ENCODE measurements around the gene C5.

C5 gene

DNA sequence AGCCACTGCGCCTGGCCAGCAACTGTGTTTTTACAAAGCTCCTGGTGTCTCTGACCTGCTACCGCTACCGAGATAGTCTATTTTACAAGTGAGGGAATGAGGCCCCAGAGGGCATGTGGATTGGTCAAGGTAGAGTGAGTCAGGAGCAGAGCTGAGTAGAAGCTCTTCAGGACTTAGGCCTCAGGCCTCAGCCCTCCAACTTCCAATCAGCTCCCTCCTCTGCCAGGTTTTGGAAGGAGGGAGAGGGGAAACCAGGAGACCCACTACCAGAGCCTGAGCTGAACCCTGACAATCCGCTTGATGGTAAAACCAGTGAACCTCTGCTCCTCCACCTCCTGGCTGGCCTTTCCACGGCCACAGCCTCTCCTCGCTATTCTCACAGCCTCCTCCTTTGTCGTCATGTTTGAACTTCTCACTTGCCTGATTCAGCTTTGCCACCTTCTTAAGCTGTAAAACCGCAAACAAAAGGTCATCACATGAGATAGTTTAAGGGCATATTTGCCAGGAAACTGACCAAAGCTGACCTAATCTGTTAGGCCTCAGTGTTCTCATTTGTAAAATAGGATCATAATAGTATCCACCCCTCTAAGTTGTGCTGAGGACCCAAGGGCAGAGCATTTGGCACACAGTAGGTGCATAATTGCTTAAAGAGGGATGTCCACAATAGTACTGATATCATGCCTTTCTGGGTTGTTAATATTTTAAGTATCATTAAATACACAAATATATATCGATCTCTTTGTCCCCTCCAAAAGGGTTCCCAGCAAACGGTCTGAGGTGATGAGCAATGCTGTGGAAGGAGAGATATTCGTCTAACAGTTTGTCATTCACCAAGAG lies 125.2 kb downstream of the C5 start:
- no peak for DNase-seq (ENCODE audit: low read depth)

GRCh38 chr9:120923620-120924328 lies 126.3 kb downstream of the C5 start:
- no peak for DNase-seq (ENCODE audit: low read depth)

DNA sequence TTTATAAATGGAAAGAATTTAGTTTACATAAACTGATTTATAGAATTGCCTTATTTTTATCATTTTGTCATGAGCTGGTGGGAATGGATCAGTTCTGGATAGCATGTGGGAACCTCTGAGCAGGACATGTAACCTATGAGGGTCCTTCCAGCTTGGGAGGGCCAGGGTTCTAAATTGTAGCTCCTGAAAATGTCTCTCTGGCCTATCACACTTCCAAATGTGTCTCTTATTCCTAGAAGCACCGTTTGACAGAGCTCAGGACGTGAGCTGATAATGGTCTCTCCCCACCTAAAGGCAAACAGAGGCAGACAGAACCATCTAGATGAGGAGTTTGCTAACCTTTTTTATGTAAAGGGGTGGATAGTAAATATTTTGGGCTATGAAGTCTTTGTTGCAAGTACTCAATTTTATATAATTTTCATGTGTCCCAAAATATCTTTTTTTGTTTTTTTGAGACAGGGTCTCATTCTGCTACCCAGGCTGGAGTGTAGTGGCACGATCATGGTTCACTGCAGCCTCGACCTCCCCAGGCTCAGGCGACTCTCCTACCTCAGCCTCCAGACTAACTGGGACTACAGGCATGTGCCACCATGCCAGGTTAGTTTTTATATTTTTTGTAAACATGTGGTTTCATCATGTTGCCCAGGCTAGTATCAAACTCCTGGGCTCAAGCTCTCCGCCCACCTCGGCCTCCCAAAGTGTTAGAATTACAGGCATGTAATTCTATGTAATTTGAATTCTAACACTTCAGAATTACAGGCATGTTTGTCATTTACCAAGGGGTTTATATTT lies 127.5 kb downstream of the C5 start:
- DNase-seq (ENCODE audit: low read depth), result no peak

GRCh38 chr9:120921661-120922181 lies 128.4 kb downstream of the C5 start:
- DNase-seq (ENCODE audit: low read depth), result no peak

GRCh38 chr9:120920806-120921178 lies 129.3 kb downstream of the C5 start:
- DNase-seq (ENCODE audit: low read depth), result no peak

- no peak for DNase-seq (ENCODE audit: low read depth)
These were observed 130.0 kb downstream of the C5 start for GRCh38 chr9:120919843-120920805.

- DNase-seq (ENCODE audit: low read depth), result no peak
These were observed 130.9 kb downstream of the C5 start for GRCh38 chr9:120918931-120919842.

DNA sequence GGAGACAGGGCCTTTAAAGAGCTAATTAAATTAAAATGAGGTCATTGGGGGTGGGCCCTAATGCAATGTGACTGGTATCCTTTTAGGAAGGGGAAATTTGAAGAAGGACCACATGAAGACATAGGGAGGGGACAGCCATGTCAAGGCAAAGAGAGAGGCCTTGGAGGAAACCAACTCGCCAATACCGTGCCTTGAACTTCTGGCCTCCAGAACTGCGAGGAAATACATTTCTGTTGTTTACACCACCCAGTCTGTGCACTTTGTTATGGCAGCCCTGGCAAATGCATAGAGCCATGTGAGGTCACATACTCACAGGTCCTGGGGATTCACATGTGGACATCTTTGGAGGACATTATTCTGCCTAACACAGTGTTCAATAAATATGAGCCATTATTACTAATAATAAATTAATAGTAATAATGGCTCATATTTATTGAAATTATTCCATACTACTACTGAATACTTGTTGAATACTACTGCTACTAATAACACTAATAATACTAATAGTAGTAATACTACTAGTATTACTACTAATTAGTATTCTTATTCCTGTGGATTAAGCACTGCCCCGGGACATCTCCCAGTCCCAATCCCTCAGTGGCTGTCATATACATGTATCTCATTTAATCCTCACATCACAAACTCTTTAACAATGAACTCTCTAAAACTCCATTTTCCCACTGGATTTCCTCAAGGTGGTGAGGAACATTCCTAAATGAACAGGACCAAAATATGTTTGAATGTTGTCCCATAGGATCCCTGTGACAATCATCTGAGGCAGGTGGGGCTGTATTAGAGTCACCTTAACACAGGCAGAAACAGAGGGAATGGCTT lies 131.9 kb downstream of the C5 start:
- DNase-seq (ENCODE audit: low read depth), result no peak

GRCh38 chr9:120916991-120917880 lies 132.8 kb downstream of the C5 start:
- no peak for DNase-seq (ENCODE audit: low read depth)

GRCh38 chr9:120916588-120916987 lies 133.5 kb downstream of the C5 start:
- no peak for DNase-seq (ENCODE audit: low read depth)

DNA sequence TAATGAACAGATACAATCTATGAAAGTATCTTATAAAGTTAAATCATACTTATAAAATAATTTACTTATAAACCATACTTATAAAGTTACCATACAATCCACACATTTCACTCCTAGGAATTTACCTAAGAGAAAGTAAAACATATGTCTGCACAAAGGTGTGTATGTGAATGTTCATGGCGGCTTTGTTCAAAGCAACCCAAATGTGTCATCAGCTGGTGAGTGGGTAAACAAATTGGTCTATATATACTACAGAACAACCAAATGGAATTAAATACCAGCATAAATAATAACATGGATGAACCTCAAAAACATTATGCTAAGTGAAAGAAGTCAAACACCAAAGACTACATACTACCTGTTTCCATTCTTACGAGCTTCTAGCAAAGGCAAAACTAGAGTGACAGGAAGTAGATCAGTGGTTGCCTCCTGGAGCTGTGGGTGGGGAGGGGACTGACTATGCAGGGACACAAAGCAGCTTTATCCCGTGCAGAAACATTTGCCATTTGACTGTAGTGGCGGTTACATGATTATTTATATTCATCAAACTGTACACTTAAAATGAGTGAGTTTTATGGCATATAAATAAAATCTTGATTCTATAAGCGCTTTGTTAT lies 134.1 kb downstream of the C5 start:
- no peak for DNase-seq (ENCODE audit: low read depth)

DNA sequence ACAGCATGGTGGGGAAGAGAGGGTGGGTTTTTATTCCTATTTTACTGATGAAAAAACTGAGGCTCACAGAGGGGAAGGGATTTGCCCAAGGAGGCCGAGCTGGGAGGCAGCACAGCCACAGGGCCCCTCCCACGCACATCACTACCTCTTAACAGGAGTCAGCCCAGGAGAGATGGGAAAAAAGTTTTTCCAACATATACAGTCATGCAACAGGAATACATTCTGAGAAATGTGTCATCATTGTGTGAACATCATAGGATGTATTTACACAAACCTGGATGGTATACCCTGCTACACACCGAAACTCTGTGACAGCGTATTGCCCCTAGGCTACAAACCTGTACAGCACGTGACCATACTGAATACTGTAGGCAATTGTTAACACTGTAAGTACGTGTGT lies 135.1 kb downstream of the C5 start:
- DNase-seq (ENCODE audit: low read depth), result no peak

DNA sequence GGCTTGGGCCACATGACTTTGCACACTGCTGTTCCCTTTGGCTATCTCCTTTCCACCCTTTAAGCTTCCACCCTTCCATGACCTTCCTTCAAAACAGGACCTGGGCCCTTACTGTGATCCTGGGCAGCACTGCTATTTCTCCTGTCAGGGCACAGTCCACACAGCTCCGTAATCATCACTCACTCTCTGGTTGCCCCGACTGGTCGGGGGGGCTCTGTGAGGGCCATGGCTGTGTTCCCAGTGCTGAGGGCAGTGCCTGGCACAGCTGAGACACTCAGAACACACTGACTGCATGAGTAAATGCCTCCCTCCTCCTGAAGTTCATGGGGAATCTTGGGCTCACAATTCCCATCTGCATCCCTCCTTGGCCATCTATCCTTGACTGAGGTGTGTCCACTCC lies 135.7 kb downstream of the C5 start:
- DNase-seq (ENCODE audit: low read depth), result no peak

DNA sequence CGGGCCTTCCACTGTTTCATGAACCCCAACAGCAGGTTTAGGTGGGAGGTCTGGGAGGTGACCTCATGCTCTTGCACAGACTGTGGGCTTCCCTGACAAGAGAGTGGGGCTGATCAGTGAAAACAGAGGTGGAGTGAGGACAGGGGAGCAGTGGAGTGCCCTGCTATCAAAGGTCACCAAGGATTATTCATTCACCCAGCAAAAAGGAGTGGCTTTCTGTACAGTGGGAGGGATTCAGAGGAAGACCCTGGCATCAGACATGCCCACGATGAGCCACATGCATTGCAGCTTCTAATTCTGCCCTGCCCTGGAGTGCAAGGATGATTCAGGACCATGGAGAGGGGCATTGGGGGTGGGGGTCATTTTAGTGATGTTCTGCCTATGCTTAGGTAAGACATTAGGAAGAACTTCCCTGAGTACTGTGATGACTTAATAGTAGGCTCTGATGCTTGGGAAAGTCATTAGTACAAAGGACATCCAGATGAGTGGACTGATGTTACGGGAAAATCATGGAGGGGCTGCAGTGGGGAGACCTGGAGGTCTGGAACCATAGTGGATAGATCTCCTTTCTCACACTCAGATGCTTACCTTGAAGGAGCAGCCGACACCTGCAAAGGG lies 136.3 kb downstream of the C5 start:
- DNase-seq (ENCODE audit: low read depth), result no peak

GRCh38 chr9:120912958-120913646 lies 137.0 kb downstream of the C5 start:
- DNase-seq (ENCODE audit: low read depth), result no peak

GRCh38 chr9:120911295-120911837 lies 138.7 kb downstream of the C5 start:
- no peak for DNase-seq (ENCODE audit: low read depth)

DNA sequence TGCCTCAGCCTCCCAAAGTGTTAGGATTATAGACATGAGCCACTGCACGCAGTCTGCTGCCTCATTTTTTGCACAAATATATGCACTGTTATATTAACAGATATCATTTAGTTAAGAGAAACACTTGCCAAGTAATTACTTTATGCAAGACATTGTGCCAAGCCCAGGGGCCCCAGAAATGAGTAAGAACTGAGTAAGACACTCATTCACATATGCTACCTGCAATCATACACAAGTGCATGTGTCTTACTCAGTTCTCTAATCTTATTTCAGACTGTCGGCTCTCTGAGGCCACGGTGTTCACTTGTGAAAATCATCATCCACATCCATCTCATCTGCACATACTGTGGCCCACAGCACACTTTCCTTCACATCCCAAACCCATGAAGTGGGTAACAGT lies 139.4 kb downstream of the C5 start:
- DNase-seq (ENCODE audit: low read depth), result no peak
